GM12892 (cell line): ENCODE results near the gene HOMER2.

ENCODE experiments used
- POLR2A ChIP-seq: IDR thresholded peaks from 2 replicates; pipeline ENCODE4 v1.6.1; 2011; ENCODE audit warnings: low read depth, low read length, control low read depth
- POLR2AphosphoS5 ChIP-seq: IDR thresholded peaks from 2 replicates; pipeline ENCODE4 v1.6.1; 2011; ENCODE audit warnings: low read depth, low read length, control low read depth
- TAF1 ChIP-seq: IDR thresholded peaks from 2 replicates; pipeline ENCODE4 v1.6.1; 2011; ENCODE audit warnings: low read depth, mild to moderate bottlenecking, control low read depth, low read length, borderline replicate concordance

DNA sequence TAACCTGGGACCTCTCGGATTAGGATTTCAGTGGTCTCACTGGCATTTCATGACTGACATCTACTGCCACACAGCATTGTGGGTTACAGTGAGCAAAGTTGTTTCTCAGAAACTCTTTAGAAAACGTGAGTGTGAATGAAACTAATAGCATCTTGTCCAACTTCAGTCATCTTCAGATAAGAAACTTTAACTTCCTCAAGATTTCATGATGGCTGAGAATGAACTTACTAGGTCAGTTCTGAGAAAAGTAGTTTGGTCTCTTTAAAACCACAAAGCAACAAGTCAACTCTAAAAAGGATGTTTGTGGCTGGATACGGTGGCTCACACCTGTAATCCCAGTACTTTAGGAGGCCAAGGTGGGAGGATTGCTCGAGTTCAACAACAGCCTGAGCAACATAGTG lies 14.2 kb upstream of the HOMER2 start:
- TF ChIP-seq POLR2A: no peak
- no peak for TF ChIP-seq TAF1
- TF ChIP-seq POLR2AphosphoS5: no peak
